NCI-H2196 (cell line): ENCODE data around the gene LINGO4.
"Not testable (repeated sequence)": the region's sequence is repeated elsewhere in the genome, so short reads cannot be mapped to it uniquely, and the experiment has no call there.

ENCODE experiments used
- DNase-seq: peaks from one replicate; lab custom pipeline; 2025; ENCODE audit not compliant: unreplicated experiment; lab: John Stamatoyannopoulos, UW

LINGO4 gene

DNA sequence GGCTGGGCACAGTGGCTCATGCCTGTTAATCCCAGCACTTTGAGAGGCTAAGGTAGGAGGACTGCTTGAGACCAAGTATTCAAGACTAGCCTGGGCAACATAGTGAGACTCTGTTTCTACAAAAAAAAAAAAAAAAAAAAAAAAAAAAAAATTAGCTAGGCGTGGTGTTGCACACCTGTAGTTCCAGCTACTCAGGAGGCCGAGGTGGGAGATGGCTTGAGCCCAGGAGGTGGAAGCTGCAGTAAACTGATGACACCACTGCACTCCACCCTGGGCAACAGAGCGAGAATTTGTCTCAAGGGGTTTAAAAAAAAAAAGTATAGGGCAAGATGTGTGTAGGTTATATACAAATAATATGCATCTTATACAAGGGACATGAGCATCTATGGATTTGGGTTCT is 17.5 kb downstream of the LINGO4 start:
- no peak for DNase-seq

DNA sequence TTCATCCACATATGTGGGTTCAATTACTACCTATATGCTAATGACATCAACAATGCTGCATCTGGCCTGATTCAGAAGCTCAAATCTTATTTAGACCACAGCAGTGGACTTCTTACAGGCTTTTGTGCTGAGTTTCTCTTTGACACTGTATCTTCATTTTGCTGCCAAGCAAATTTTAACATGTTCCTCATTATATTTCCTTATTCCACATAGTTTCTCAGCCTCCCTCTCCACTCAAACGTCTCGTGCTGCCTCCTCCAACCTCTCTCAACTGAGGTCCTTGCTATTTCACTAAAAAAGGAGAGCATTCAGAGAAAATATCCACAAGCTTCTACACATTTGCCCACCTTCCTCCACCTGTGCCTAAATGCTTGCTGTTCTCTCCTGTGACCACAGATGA is 21.4 kb downstream of the LINGO4 start:
- no peak for DNase-seq

DNA sequence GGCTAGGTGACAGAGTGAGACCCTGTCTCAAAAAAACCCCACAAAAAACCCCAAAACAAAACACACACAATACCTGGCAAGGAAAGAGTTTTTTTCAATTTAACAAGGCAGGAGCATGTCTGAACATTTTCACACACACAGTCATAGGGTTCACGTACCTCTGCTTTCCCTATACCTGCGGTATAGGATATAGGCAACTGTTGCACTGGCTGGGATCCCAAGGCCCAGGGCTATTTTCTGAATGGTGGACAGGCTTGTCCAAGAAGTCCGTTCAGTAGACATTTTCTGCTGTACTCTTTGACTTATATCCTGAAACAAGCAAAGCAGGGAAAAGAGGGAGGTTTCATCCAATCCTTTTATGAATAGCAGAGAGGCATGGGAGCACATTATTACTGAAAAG is 22.5 kb downstream of the LINGO4 start:
- no peak for DNase-seq

- not testable (repeated sequence) for DNase-seq
Observed at GRCh38 chr1:151782026-151782425, 23.2 kb downstream of the LINGO4 start.

- DNase-seq, result not testable (repeated sequence)
Observed at GRCh38 chr1:151780736-151781135, 24.5 kb downstream of the LINGO4 start.

DNA sequence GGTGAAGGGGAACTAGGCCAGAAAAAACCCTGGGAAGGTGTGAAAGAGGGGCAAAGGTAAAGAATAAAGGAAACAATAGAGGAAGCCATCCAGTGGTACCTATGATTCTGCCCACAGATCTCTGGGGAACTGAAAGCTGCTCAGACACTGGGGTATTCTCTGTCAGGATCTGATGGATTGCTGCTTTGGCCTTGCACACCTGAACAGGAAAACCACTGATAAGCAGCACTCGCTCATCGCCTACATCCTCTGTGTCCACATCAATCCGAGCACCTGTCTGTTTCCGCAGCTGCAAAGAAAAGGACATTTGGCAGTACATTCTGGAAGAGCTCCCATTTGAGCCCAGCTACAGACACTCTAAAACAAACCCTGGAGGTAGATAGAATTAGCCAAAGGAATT is 25.4 kb downstream of the LINGO4 start:
- DNase-seq, result no peak

DNA sequence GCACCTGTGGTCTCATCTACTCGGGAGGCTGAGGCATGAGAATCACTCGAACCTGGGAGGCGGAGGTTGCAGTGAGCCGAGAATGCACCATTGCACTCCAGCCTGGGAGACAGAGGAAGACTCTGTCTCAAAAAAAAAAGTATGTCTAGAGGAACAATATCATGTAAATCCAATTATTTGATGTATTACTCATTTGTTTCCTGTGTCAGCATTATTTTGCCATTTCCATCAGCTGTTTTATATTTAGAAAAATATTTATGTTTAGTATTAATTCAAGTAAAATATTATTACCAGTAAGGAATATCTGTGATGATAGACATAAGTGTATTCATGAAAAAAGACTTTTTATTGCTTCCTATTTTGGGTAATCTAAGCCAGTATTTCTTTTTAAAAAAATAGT is 27.9 kb downstream of the LINGO4 start:
- DNase-seq, result no peak

DNA sequence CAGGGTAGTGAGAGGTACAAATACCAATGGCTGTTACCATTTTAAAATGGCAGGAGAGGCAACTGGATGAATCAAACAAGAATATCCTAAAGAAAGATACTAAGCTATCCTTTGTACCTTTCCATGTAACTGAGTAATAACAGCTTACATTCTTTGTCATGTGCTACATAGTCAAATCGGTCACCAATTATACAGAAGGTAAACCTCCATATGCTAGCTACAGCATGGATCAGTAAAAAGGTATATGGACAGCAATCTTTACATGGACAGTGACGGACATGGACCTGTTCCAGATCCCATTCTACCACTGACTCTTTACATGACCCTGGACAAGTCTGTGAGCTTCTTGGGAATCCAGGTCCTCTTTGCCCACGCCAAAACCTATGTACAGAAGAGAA is 28.6 kb downstream of the LINGO4 start:
- no peak for DNase-seq

- DNase-seq, result no peak
Observed at GRCh38 chr1:151775894-151776664, 29.1 kb downstream of the LINGO4 start.

- no peak for DNase-seq
Observed at GRCh38 chr1:151774256-151774922, 30.8 kb downstream of the LINGO4 start.

- no peak for DNase-seq
Observed at GRCh38 chr1:151773702-151774101, 31.5 kb downstream of the LINGO4 start.

GRCh38 chr1:151769270-151769669 is 35.9 kb downstream of the LINGO4 start:
- DNase-seq, result not testable (repeated sequence)

DNA sequence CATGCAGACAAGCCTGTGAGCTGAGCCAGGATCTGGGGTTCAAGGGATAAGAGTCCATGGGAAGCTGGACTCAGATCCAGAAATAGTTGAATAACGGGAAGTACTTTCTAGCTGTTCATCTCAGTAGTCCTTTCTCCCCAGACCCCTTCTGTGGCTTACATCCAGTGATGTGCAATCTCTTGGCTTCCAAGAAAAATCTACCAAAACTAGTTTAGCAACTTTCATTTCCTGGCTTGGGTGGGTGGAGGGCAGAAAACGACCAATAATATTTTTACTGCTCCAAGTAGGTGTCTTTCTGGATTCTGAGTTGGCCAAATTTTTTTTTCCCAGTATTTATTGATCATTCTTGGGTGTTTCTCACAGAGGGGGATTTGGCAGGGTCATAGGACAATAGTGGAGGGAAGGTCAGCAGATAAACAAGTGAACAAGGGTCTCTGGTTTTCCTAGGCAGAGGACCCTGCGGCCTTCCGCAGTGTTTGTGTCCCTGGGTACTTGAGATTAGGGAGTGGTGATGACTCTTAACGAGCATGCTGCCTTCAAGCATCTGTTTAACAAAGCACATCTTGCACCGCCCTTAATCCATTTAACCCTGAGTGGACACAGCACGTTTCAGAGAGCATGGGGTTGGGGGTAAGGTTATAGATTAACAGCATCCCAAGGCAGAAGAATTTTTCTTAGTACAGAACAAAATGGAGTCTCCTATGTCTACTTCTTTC is 36.7 kb downstream of the LINGO4 start:
- DNase-seq, result not testable (repeated sequence)

DNA sequence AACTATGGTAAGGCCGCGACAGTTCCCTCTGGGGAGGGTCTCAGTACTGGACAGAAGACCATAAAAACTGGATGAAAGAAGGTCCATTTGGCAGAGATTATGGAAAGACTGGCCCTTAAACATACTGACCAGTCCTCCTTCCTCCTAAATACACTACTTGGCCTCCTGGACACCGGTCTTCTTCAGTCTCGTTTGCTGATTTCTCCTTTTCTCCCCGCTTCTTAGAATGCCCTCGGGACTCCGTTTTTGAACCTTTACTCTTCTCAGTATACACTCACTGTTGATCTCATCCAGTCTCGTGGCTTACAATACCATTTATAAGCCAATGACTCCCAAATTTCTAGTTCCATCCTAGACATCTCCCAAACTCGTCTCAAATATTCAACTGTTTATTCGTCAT is 41.2 kb downstream of the LINGO4 start:
- DNase-seq, result no peak

GRCh38 chr1:151762941-151763921 is 42.0 kb downstream of the LINGO4 start, which contains the start of gene MRPL9:
Gene MRPL9 (minus strand): TSS chr1:151763496. CDS start chr1:151763479, 17 bp downstream.
- DNase-seq, result peak; percentile 73

DNA sequence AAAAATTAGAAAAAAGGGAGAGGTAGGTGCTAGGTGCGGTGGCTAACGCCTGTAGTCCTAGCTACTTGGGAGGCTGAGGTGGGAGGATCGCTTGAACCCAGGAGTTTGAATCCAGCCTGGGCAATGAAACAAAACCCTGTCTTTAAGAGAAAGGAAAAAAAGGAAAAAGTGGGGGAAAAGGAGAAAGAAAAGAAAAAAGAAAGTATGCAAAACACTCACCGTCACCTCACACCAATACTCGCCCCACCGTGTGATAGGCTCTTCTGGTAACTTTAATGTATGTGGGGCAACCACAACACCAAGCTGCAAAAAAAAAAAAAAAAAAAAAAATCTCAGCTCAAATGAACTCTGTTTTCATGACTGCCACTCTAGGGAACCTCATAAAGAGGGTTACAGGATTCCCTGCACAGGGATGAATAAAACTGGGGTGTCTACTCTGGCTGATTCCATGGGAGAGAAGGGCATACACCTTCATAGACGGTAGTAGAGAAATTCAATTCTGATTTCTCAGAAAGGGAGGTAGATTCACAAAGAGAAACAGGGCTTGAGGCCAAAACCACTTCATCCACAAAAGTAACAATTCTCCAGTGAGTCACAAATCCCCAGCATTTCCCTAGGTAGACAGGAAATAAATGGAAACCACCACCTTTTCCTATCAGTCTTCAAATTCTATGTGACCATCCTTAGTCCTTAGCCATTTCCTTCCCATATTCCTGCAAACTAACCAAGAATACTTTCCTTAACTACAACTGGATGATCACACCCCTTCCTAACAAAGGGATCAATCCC is 44.4 kb downstream of the LINGO4 start:
- no peak for DNase-seq

- DNase-seq, result no peak
Observed at GRCh38 chr1:151759241-151759640, 46.0 kb downstream of the LINGO4 start.

DNA sequence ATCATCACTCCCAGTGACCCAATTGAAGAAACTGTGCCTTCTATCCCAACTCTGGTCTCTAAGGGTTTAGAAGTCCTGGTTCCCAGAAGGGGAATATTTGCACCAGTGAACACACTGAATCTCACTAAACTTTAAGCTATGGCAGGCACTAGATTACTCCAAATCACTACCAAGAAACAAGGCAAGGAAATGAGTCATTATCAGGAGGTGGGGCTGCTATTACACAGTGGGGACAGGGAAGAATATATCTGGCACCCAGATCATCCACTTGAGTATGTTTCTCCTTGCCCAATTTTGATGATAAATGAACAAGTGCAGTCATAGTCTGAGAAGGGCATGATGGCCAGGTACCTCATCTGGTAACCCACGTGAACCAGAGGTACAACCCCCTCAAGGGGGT is 48.9 kb downstream of the LINGO4 start:
- DNase-seq, result no peak
